ENCODE results near the gene CHST5.
"Not testable (repeated sequence)": the region's sequence is repeated elsewhere in the genome, so short reads cannot be mapped to it uniquely, and the experiment has no call there.

Gene CHST5

GRCh38 chr16:75532142-75532765 lies 3.7 kb downstream of the CHST5 start:
- no peak for DNase-seq (ENCODE audit: extremely low spot score)
- POLR2A ChIA-PET, result interaction anchor here (0.7 to 1.5 kb wide), 3 partner anchors 15 to 91 kb away, joined by 3 to 5 read pairs (median 3); partner anchors contain the start of gene ADAT1
- CTCF ChIA-PET, result interaction anchor here (1.1 kb wide), 1 partner anchor 15 kb away, joined by 3 read pairs; no protein-coding TSS in a partner anchor
- TF ChIP-seq LEF1 (IDR thresholded peaks at IDR 0.05; ENCODE audit: borderline replicate concordance) (no peak), FOXM1 (IDR thresholded peaks at IDR 0.05; ENCODE audit: borderline replicate concordance) (no peak), ARNT (IDR thresholded peaks at IDR 0.05) (no peak), TARDBP (IDR thresholded peaks at IDR 0.05) (no peak), HDGF (IDR thresholded peaks at IDR 0.05; ENCODE audit: borderline replicate concordance) (no peak), SP1 (IDR thresholded peaks at IDR 0.05) (no peak), SUZ12 (IDR thresholded peaks at IDR 0.05) (no peak), CTBP1 (IDR thresholded peaks at IDR 0.05; ENCODE audit: borderline replicate concordance) (no peak), FOXA1 (IDR thresholded peaks at IDR 0.05) (no peak), L3MBTL2 (conservative IDR thresholded peaks at IDR 0.05) (no peak), PKNOX1 (IDR thresholded peaks at IDR 0.05) (no peak), ELF4 (IDR thresholded peaks at IDR 0.05) (no peak), NFRKB (IDR thresholded peaks at IDR 0.05) (no peak), FOXK2 (IDR thresholded peaks at IDR 0.05) (no peak), ZNF384 (IDR thresholded peaks at IDR 0.05) (no peak), BHLHE40 (IDR thresholded peaks at IDR 0.05; ENCODE audit: borderline replicate concordance) (no peak)

- ChIA-PET POLR2A (no interaction called here), CTCF (no interaction called here)
- TF ChIP-seq PKNOX1 (IDR thresholded peaks at IDR 0.05) (no peak), LEF1 (IDR thresholded peaks at IDR 0.05; ENCODE audit: borderline replicate concordance) (no peak), CTBP1 (IDR thresholded peaks at IDR 0.05; ENCODE audit: borderline replicate concordance) (no peak), ELF4 (IDR thresholded peaks at IDR 0.05) (no peak), HDGF (IDR thresholded peaks at IDR 0.05; ENCODE audit: borderline replicate concordance) (no peak)
- DNase-seq (ENCODE audit: extremely low spot score), result no peak
Measured at GRCh38 chr16:75529959-75530358, 5.9 kb downstream of the CHST5 start.

GRCh38 chr16:75529056-75529905 lies 6.6 kb downstream of the CHST5 start:
- TF ChIP-seq L3MBTL2 (conservative IDR thresholded peaks at IDR 0.05), result no peak
- ChIA-PET POLR2A (no interaction called here), CTCF (no interaction called here)
- DNase-seq (ENCODE audit: extremely low spot score), result no peak

- CTCF ChIA-PET, result no interaction called here
- no peak for DNase-seq (ENCODE audit: extremely low spot score)
- no peak for TF ChIP-seq CTBP1 (IDR thresholded peaks at IDR 0.05; ENCODE audit: borderline replicate concordance)
- no peak for TF ChIP-seq NFRKB (IDR thresholded peaks at IDR 0.05)
- TF ChIP-seq FOXK2 (IDR thresholded peaks at IDR 0.05), result no peak
- POLR2A ChIA-PET, result interaction anchor here (0.5 kb wide), 1 partner anchor 834 kb away, joined by 3 read pairs; no protein-coding TSS in a partner anchor
Measured at GRCh38 chr16:75527825-75528299, 8.0 kb downstream of the CHST5 start.

GRCh38 chr16:75526032-75526790 lies 9.7 kb downstream of the CHST5 start:
- POLR2A ChIA-PET, result no interaction called here
- no peak for DNase-seq (ENCODE audit: extremely low spot score)
- CTCF ChIA-PET, result no interaction called here
- TF ChIP-seq ARNT (IDR thresholded peaks at IDR 0.05) (no peak), CTBP1 (IDR thresholded peaks at IDR 0.05; ENCODE audit: borderline replicate concordance) (no peak), HDGF (IDR thresholded peaks at IDR 0.05; ENCODE audit: borderline replicate concordance) (no peak), LEF1 (IDR thresholded peaks at IDR 0.05; ENCODE audit: borderline replicate concordance) (no peak), PKNOX1 (IDR thresholded peaks at IDR 0.05) (no peak), SP1 (IDR thresholded peaks at IDR 0.05) (no peak), BHLHE40 (IDR thresholded peaks at IDR 0.05; ENCODE audit: borderline replicate concordance) (no peak), NFRKB (IDR thresholded peaks at IDR 0.05) (no peak), TARDBP (IDR thresholded peaks at IDR 0.05) (no peak), ZNF384 (IDR thresholded peaks at IDR 0.05) (no peak), SUZ12 (IDR thresholded peaks at IDR 0.05) (no peak), L3MBTL2 (conservative IDR thresholded peaks at IDR 0.05) (no peak), FOXM1 (IDR thresholded peaks at IDR 0.05; ENCODE audit: borderline replicate concordance) (no peak), FOXK2 (IDR thresholded peaks at IDR 0.05) (no peak), FOXA1 (IDR thresholded peaks at IDR 0.05) (no peak), ELF4 (IDR thresholded peaks at IDR 0.05) (no peak)

- ChIA-PET POLR2A (no interaction called here), CTCF (interaction anchor here (0.6 to 0.8 kb wide), 2 partner anchors 30 to 55 kb away, joined by 3 read pairs; partner anchors contain the start of gene TMEM170A)
- TF ChIP-seq SUZ12 (IDR thresholded peaks at IDR 0.05), result no peak
- no peak for TF ChIP-seq SP1 (IDR thresholded peaks at IDR 0.05)
- TF ChIP-seq FOXA1 (IDR thresholded peaks at IDR 0.05), result no peak
- no peak for TF ChIP-seq FOXK2 (IDR thresholded peaks at IDR 0.05)
- TF ChIP-seq BHLHE40 (IDR thresholded peaks at IDR 0.05; ENCODE audit: borderline replicate concordance), result no peak
- no peak for TF ChIP-seq ZNF384 (IDR thresholded peaks at IDR 0.05)
- no peak for TF ChIP-seq PKNOX1 (IDR thresholded peaks at IDR 0.05)
- no peak for TF ChIP-seq NFRKB (IDR thresholded peaks at IDR 0.05)
- no peak for DNase-seq (ENCODE audit: extremely low spot score)
Measured at GRCh38 chr16:75519175-75519574, 16.7 kb downstream of the CHST5 start.

GRCh38 chr16:75516189-75516966 lies 19.5 kb downstream of the CHST5 start:
- CTCF ChIA-PET, result interaction anchor here (1.0 to 2.2 kb wide), 11 partner anchors 8 to 105 kb away, joined by 3 to 16 read pairs (median 5); partner anchors contain the start of genes CHST6, TMEM170A and TMEM231
- POLR2A ChIA-PET, result interaction anchor here (0.7 to 2.4 kb wide), 8 partner anchors 9 to 63 kb away, joined by 3 to 11 read pairs (median 4); partner anchors contain the start of genes CHST6, TMEM170A and TMEM231
- DNase-seq (ENCODE audit: extremely low spot score), result not testable (repeated sequence)

All from HEK293T (cell line).